HepG2 (cell line): ENCODE data around the gene CDC26. TPM values are rescaled to one million over a fixed set of nuclear protein-coding genes. Genes with fewer than 3 reads are reported as not detected.
A peak's percentile ranks its signal among the peaks of the same experiment; 100 is the strongest.

Source experiments
- ADNP ChIP-seq: sonication (generic); formaldehyde crosslinking; IDR thresholded peaks from 2 replicates; pipeline ENCODE4 v1.4.0; 2020; ENCODE audit warnings: missing genetic modification reagents
- FOXP1 ChIP-seq, 2 experiments: fragments of 450-650 bp in 1 of 2; IDR thresholded peaks; 2 replicates each; pipeline ENCODE4 v1.6.1; 2017 to 2018; ENCODE audit warnings: antibody characterized with exemption in 1 of 2
- PHF5A ChIP-seq: IDR thresholded peaks from one replicate; pipeline ENCODE4 v1.6.1; 2018; ENCODE audit warnings: low read depth, missing genetic modification reagents; ENCODE audit not compliant: unreplicated experiment
- SMARCE1 ChIP-seq: fragments of 450-650 bp; IDR thresholded peaks from 2 replicates; pipeline ENCODE4 v1.6.1; 2017; ENCODE audit warnings: borderline replicate concordance
- TBP ChIP-seq: sonication (generic); formaldehyde crosslinking; IDR thresholded peaks from 2 replicates; pipeline ENCODE4 v1.5.0; 2020; ENCODE audit warnings: missing genetic modification reagents
- TGIF2 ChIP-seq: IDR thresholded peaks from 2 replicates; pipeline ENCODE4 v1.6.1; 2016; ENCODE audit warnings: control low read depth, missing compliant biosample characterization
- ZC3H4 ChIP-seq: sonication (generic); formaldehyde crosslinking; IDR thresholded peaks from 2 replicates; pipeline ENCODE4 v1.4.0; 2020; ENCODE audit warnings: missing genetic modification reagents, borderline replicate concordance
- ZNF10 ChIP-seq: sonication (generic); formaldehyde crosslinking; IDR thresholded peaks from 2 replicates; pipeline ENCODE4 v1.4.0; 2020; ENCODE audit warnings: mild to moderate bottlenecking, low read depth, missing genetic modification reagents, borderline replicate concordance
- ZNF256 ChIP-seq: sonication (generic); formaldehyde crosslinking; conservative IDR thresholded peaks from 2 replicates; pipeline ENCODE4 v1.4.0; 2020; ENCODE audit warnings: missing genetic modification reagents
- ZNF331 ChIP-seq: sonication (generic); formaldehyde crosslinking; IDR thresholded peaks from 2 replicates; pipeline ENCODE4 v1.4.0; 2020; ENCODE audit warnings: missing genetic modification reagents
- ZNF563 ChIP-seq: sonication (generic); formaldehyde crosslinking; IDR thresholded peaks from 2 replicates; pipeline ENCODE4 v1.8.0; 2022; ENCODE audit warnings: mild to moderate bottlenecking, moderate library complexity, missing genetic modification reagents
- polyA plus RNA-seq, 8 experiments: library from polyadenylated mRNA; depleted of rRNA in 3 of 8; stranded (reverse) in 7 of 8; unstranded in 1 of 8; fragments of >200 nt; fragmentation: Illumina TruSeq in 4 of 8; extraction: Trizol in 4 of 8; gene quantifications; 2 replicates each; pipeline versions ENCODE4 v1.2.1 to v1.2.3, GENCODE V29; 2011 to 2016; ENCODE audit warnings: low read depth in 4 of 8, missing spikeins in 1 of 8, mixed read lengths in 1 of 8; ENCODE audit not compliant: insufficient read depth in 1 of 8
- total RNA-seq, 5 experiments: library from RNA; depleted of rRNA; stranded (reverse); fragments of >200 nt; fragmentation: Illumina TruSeq; extraction: Trizol; gene quantifications; 2 replicates each; pipeline ENCODE4 v1.2.3, GENCODE V29; 2016; ENCODE audit warnings: low read depth in 1 of 5
- TF ChIP-seq, protein P1 (sequence below): sonication (generic); formaldehyde crosslinking; IDR thresholded peaks from 2 replicates; pipeline ENCODE4 v1.9.0; 2021; ENCODE audit warnings: missing genetic modification reagents, mild to moderate bottlenecking, borderline replicate concordance
- TF ChIP-seq, protein P2 (sequence below): sonication (generic); formaldehyde crosslinking; IDR thresholded peaks from one replicate; pipeline ENCODE4 v1.5.1; 2020; ENCODE audit warnings: mild to moderate bottlenecking, missing genetic modification reagents; ENCODE audit errors: not compliant biosample characterization
- TF ChIP-seq, protein P3 (sequence below): sonication (generic); formaldehyde crosslinking; IDR thresholded peaks from 2 replicates; pipeline ENCODE4 v1.4.0; 2020; ENCODE audit warnings: low read depth, mild to moderate bottlenecking, missing genetic modification reagents
- TF ChIP-seq, protein P4 (sequence below): IDR thresholded peaks from 2 replicates; pipeline ENCODE4 v1.6.1; 2016; ENCODE audit warnings: low read depth
- TF ChIP-seq, protein P5 (sequence below): IDR thresholded peaks from 2 replicates; pipeline ENCODE4 v1.6.1; 2016; ENCODE audit warnings: low read depth, control low read depth

Gene CDC26
- total and polyA plus RNA-seq, 2 of the 13 experiments (the other 11 are each of a cell fraction or from before 2014, with no cell fraction given): 26.6 to 57.9 TPM

DNA sequence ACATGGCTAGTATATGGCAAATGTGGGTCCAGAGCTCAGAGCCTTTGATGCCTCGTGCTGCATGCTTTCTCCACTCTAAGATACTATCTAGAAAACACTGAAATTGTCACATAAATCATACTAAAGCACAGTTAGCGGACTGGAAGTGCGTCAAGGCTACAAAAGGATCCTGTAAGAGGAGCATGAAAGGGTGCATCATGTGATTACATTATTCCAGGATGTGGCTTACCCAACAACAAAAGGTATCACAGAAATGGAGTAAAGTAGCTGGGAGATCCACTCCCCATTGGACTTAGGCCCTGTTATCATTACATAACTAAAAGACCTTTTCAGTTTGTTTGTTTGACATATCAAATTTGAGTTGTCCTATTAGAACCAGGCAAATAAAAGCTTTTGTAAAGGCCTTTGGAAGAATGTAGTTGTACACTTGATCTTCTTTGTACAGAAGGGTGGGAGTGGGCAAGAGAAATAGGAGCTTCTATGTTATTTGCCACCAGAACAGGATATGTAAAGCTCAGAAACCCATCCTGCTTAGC is 47.2 kb downstream of the CDC26 start (continued):
- TF ChIP-seq, protein P1, sequence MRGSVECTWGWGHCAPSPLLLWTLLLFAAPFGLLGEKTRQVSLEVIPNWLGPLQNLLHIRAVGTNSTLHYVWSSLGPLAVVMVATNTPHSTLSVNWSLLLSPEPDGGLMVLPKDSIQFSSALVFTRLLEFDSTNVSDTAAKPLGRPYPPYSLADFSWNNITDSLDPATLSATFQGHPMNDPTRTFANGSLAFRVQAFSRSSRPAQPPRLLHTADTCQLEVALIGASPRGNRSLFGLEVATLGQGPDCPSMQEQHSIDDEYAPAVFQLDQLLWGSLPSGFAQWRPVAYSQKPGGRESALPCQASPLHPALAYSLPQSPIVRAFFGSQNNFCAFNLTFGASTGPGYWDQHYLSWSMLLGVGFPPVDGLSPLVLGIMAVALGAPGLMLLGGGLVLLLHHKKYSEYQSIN (CRISPR knock-in tag): no peak
- TF ChIP-seq ZNF331 (peak; percentile 70; the same call in 1 of the 2 replicates), ZNF256 (CRISPR knock-in tag) (no peak), ZNF10 (CRISPR knock-in tag) (no peak), ZNF563 (CRISPR knock-in tag) (no peak), ADNP (CRISPR knock-in tag) (no peak), SMARCE1 (no peak), ZC3H4 (no peak), TBP (CRISPR knock-in tag) (no peak), PHF5A (CRISPR knock-in tag) (no peak), TGIF2 (no peak), FOXP1 (IDR thresholded peaks at IDR 0.05) (no peak), FOXP1 (CRISPR knock-in tag; IDR thresholded peaks at IDR 0.05) (peak; percentile 50; the same call in 1 of the 2 replicates)
- TF ChIP-seq, protein P2, sequence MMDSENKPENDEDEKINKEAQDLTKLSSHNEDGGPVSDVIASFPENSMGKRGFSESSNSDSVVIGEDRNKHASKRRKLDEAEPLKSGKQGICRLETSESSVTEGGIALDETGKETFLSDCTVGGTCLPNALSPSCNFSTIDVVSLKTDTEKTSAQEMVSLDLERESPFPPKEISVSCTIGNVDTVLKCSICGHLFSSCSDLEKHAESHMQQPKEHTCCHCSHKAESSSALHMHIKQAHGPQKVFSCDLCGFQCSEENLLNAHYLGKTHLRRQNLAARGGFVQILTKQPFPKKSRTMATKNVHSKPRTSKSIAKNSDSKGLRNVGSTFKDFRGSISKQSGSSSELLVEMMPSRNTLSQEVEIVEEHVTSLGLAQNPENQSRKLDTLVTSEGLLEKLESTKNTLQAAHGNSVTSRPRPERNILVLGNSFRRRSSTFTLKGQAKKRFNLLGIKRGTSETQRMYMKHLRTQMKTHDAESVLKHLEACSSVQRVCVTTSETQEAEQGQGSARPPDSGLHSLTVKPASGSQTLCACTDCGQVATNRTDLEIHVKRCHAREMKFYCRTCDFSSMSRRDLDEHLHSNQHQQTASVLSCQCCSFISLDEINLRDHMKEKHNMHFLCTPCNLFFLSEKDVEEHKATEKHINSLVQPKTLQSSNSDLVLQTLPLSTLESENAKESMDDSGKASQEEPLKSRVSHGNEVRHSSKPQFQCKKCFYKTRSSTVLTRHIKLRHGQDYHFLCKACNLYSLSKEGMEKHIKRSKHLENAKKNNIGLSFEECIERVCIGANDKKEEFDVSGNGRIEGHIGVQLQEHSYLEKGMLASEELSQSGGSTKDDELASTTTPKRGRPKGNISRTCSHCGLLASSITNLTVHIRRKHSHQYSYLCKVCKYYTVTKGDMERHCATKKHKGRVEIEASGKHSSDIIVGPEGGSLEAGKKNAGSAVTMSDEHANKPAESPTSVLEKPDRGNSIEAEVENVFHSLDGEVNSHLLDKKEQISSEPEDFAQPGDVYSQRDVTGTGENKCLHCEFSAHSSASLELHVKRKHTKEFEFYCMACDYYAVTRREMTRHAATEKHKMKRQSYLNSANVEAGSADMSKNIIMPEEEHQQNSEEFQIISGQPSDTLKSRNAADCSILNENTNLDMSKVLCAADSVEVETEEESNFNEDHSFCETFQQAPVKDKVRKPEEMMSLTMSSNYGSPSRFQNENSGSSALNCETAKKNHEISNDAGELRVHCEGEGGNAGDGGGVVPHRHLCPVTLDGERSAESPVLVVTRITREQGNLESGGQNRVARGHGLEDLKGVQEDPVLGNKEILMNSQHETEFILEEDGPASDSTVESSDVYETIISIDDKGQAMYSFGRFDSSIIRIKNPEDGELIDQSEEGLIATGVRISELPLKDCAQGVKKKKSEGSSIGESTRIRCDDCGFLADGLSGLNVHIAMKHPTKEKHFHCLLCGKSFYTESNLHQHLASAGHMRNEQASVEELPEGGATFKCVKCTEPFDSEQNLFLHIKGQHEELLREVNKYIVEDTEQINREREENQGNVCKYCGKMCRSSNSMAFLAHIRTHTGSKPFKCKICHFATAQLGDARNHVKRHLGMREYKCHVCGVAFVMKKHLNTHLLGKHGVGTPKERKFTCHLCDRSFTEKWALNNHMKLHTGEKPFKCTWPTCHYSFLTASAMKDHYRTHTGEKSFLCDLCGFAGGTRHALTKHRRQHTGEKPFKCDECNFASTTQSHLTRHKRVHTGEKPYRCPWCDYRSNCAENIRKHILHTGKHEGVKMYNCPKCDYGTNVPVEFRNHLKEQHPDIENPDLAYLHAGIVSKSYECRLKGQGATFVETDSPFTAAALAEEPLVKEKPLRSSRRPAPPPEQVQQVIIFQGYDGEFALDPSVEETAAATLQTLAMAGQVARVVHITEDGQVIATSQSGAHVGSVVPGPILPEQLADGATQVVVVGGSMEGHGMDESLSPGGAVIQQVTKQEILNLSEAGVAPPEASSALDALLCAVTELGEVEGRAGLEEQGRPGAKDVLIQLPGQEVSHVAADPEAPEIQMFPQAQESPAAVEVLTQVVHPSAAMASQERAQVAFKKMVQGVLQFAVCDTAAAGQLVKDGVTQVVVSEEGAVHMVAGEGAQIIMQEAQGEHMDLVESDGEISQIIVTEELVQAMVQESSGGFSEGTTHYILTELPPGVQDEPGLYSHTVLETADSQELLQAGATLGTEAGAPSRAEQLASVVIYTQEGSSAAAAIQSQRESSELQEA: no peak
- TF ChIP-seq, protein P3, sequence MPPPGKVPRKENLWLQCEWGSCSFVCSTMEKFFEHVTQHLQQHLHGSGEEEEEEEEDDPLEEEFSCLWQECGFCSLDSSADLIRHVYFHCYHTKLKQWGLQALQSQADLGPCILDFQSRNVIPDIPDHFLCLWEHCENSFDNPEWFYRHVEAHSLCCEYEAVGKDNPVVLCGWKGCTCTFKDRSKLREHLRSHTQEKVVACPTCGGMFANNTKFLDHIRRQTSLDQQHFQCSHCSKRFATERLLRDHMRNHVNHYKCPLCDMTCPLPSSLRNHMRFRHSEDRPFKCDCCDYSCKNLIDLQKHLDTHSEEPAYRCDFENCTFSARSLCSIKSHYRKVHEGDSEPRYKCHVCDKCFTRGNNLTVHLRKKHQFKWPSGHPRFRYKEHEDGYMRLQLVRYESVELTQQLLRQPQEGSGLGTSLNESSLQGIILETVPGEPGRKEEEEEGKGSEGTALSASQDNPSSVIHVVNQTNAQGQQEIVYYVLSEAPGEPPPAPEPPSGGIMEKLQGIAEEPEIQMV (CRISPR knock-in tag): no peak
- TF ChIP-seq, protein P4, sequence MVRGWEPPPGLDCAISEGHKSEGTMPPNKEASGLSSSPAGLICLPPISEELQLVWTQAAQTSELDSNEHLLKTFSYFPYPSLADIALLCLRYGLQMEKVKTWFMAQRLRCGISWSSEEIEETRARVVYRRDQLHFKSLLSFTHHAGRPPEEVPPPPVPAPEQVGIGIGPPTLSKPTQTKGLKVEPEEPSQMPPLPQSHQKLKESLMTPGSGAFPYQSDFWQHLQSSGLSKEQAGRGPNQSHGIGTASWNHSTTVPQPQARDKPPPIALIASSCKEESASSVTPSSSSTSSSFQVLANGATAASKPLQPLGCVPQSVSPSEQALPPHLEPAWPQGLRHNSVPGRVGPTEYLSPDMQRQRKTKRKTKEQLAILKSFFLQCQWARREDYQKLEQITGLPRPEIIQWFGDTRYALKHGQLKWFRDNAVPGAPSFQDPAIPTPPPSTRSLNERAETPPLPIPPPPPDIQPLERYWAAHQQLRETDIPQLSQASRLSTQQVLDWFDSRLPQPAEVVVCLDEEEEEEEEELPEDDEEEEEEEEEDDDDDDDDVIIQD: peak; percentile 65; the same call in 1 of the 2 replicates
- TF ChIP-seq, protein P5, sequence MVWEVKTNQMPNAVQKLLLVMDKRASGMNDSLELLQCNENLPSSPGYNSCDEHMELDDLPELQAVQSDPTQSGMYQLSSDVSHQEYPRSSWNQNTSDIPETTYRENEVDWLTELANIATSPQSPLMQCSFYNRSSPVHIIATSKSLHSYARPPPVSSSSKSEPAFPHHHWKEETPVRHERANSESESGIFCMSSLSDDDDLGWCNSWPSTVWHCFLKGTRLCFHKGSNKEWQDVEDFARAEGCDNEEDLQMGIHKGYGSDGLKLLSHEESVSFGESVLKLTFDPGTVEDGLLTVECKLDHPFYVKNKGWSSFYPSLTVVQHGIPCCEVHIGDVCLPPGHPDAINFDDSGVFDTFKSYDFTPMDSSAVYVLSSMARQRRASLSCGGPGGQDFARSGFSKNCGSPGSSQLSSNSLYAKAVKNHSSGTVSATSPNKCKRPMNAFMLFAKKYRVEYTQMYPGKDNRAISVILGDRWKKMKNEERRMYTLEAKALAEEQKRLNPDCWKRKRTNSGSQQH (CRISPR knock-in tag): no peak
